Peyer's patch (tissue), 4 donors: ENCODE data around the gene TMSB15C. TPM values are rescaled to one million over a fixed set of nuclear protein-coding genes. Genes with fewer than 3 reads are reported as not detected.
"Not testable (repeated sequence)": the region's sequence is repeated elsewhere in the genome, so short reads cannot be mapped to it uniquely, and the experiment has no call there.

Experiments
- DNase-seq, 3 donors: peaks; one replicate each; pipeline ENCODE4 v3.0.0-alpha.2; 2017 to 2019
- H3K27ac ChIP-seq, 4 donors: fragments of 200-600 bp; sonication (generic); one replicate each; pipeline ENCODE4 v1.5.1; 2016 to 2019
- H3K27me3 ChIP-seq, 2 donors: fragments of 200-600 bp; sonication (generic); one replicate each; pipeline ENCODE4 v1.5.1; 2019
- H3K36me3 ChIP-seq, 3 donors: fragments of 200-600 bp; sonication (generic); one replicate each; pipeline ENCODE4 v1.5.1; 2016 to 2019
- H3K4me1 ChIP-seq, 4 donors: fragments of 200-600 bp; sonication (generic); one replicate each; pipeline ENCODE4 v1.5.1; 2016 to 2019
- H3K4me3 ChIP-seq, 4 donors: fragments of 200-600 bp; sonication (generic); 1 replicate in 3 of 4; 2 replicates in 1 of 4; pipeline ENCODE4 v1.5.1; 2016 to 2019; ENCODE audit warnings: mild to moderate bottlenecking in 1 of 4
- H3K9me3 ChIP-seq, 4 donors: fragments of 200-600 bp; sonication (generic); one replicate each; pipeline ENCODE4 v1.5.1; 2016 to 2019; ENCODE audit warnings: mild to moderate bottlenecking in 1 of 4
- CTCF ChIP-seq, 6 experiments: fragments of 450-650 bp in 4 of 6; fragments of 200-600 bp in 2 of 6; sonication (generic) in 1 of 6; IDR thresholded peaks; one replicate each; pipeline ENCODE4 v1.5.1; 2017 to 2019; ENCODE audit warnings: antibody characterized with exemption in 6 of 6, mild to moderate bottlenecking in 3 of 6, moderate library complexity in 1 of 6
- POLR2A ChIP-seq, 2 donors: fragments of 450-650 bp; IDR thresholded peaks; one replicate each; pipeline ENCODE4 v1.5.1; 2017; ENCODE audit warnings: antibody characterized with exemption in 2 of 2, mild to moderate bottlenecking in 2 of 2, moderate library complexity in 2 of 2
- total RNA-seq, 4 donors: library from RNA; depleted of rRNA; stranded (reverse); fragments of >200 nt; gene quantifications; one replicate each; pipeline ENCODE4 v1.1.0, GENCODE V29; 2016

The TMSB15C gene
- total RNA-seq, 4 donors from 2014 or later, result 0.67 to 3.2 (median 1.6) TPM

DNA sequence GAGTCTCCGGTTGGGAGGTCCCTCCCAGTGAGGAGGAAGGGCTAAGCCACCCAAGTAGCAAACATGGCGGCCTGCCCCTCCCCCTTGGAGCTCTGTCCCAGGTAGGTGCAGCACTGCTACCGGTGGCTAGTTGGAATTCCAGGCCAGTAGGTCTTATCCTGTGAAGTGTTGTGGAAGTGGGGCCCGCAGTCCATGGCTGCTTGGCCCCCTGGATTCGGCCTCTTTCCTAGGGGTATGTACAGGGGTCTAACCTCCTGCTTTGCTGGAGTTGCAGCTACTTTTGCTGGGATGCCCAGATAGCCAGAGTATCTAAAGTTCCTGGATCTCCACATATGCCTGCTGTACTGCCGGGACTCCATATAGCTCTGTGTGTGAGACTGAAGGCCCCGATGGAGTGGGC lies 9.9 kb upstream of the TMSB15C start:
- Histone ChIP-seq H3K27me3 (no peaks in the 10 kb centered on the region), H3K4me1 (no peaks in the 10 kb centered on the region), H3K9me3 (no peaks in the 10 kb centered on the region), H3K27ac (no peak overlapping the region), H3K36me3 (no peaks in the 10 kb centered on the region), H3K4me3 (no peak overlapping the region)
- no peak for DNase-seq
- TF ChIP-seq POLR2A (IDR thresholded peaks at IDR 0.05), result no peak
- TF ChIP-seq CTCF (IDR thresholded peaks at IDR 0.05), result no peak

- TF ChIP-seq CTCF (IDR thresholded peaks at IDR 0.05), result no peak
- TF ChIP-seq POLR2A (IDR thresholded peaks at IDR 0.05), result no peak
- Histone ChIP-seq H3K27ac (no peak overlapping the region), H3K4me1 (no peaks in the 10 kb centered on the region), H3K9me3 (no peaks in the 10 kb centered on the region), H3K36me3 (no peaks in the 10 kb centered on the region), H3K4me3 (no peak overlapping the region), H3K27me3 (no peaks in the 10 kb centered on the region)
- no peak for DNase-seq
These were observed 9.4 kb upstream of the TMSB15C start for GRCh38 chrX:104085477-104085876.

GRCh38 chrX:104084534-104085277 lies 8.7 kb upstream of the TMSB15C start:
- TF ChIP-seq CTCF (IDR thresholded peaks at IDR 0.05) (no peak), POLR2A (IDR thresholded peaks at IDR 0.05) (no peak)
- DNase-seq, result no peak
- H3K9me3 ChIP-seq, result no peaks in the 10 kb centered on the region
- H3K27ac ChIP-seq, result no peak overlapping the region
- H3K4me3 ChIP-seq, result no peak overlapping the region
- H3K27me3 ChIP-seq, result no peaks in the 10 kb centered on the region
- no peaks in the 10 kb centered on the region for H3K4me1 ChIP-seq
- H3K36me3 ChIP-seq, result no peaks in the 10 kb centered on the region

GRCh38 chrX:104084063-104084462 lies 8.0 kb upstream of the TMSB15C start:
- TF ChIP-seq POLR2A (IDR thresholded peaks at IDR 0.05), result no peak
- TF ChIP-seq CTCF (IDR thresholded peaks at IDR 0.05), result no peak
- no peak overlapping the region for H3K27ac ChIP-seq
- no peaks in the 10 kb centered on the region for H3K36me3 ChIP-seq
- DNase-seq, result no peak
- no peaks in the 10 kb centered on the region for H3K9me3 ChIP-seq
- H3K4me3 ChIP-seq, result no peak overlapping the region
- H3K4me1 ChIP-seq, result no peaks in the 10 kb centered on the region
- H3K27me3 ChIP-seq, result no peaks in the 10 kb centered on the region

GRCh38 chrX:104077854-104078253 lies 1.8 kb upstream of the TMSB15C start:
- not testable (repeated sequence) for H3K27me3 ChIP-seq, H3K9me3 ChIP-seq, H3K4me1 ChIP-seq, DNase-seq, H3K4me3 ChIP-seq, H3K27ac ChIP-seq, H3K36me3 ChIP-seq

DNA sequence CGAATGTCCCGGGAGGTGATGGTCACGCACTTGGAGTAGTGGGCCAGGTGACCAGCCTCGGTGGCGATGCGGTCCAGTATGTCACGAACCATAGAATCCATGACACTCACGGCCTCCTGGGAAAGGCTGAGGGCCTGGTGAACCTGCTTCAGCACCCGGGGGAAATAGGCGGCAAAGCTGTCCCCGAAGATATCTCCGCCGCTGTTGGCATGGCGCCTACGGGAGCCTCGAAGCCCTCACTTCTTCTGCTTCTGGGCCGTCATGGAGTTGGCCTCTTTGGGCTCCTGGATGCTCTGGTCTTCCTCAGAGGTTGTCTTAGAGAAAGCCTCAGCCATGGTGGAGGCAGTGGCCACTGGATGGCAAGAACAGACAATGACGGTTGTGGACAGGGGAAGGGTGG lies 13.4 kb downstream of the TMSB15C start:
- not testable (repeated sequence) for H3K27me3 ChIP-seq, H3K9me3 ChIP-seq, H3K4me1 ChIP-seq, DNase-seq, H3K4me3 ChIP-seq, H3K36me3 ChIP-seq, H3K27ac ChIP-seq

DNA sequence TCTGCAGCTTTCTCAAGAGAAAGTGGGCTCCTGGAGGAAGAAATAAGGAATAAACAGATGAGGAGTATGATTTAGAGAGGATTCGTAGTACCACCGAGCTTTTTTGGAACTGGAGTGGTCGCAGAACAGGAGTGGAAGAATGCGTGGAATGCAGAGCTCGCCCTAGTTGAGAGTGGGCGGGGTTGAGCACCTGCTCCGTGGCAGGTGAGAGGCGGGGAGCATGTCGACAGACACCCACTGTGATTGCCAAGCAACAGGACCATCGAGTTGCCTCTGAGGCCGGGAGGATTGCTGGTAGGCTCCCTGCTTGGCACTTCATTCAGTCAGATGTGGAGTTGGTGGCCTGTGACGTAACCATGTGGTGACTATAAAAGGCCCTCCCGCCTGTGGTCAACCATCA lies 21.1 kb downstream of the TMSB15C start:
- H3K4me1 ChIP-seq, result not testable (repeated sequence)

More for the DNA sequence above, 21.1 kb downstream of the TMSB15C start:
- not testable (repeated sequence) for H3K27ac ChIP-seq, H3K36me3 ChIP-seq, H3K9me3 ChIP-seq, H3K27me3 ChIP-seq, DNase-seq, H3K4me3 ChIP-seq
